ENCODE measurements around the gene LRIG3.
"Not testable (repeated sequence)": the region's sequence is repeated elsewhere in the genome, so short reads cannot be mapped to it uniquely, and the experiment has no call there.

GRCh38 chr12:58857206-58857605, 63.1 kb downstream of the LRIG3 start:
- not testable (repeated sequence) for TF ChIP-seq CTCF (IDR thresholded peaks at IDR 0.05; ENCODE audit: extremely low read depth in 1 of 2, insufficient read depth in 1 of 2, low read depth in 1 of 2, low read length in 2 of 2); EZH2 (IDR thresholded peaks at IDR 0.05; ENCODE audit: borderline replicate concordance, low read depth, low read length, severe bottlenecking); POLR2A (IDR thresholded peaks at IDR 0.05; ENCODE audit: low read depth, low read length); FOS (IDR thresholded peaks at IDR 0.05; ENCODE audit: borderline replicate concordance, insufficient read depth, low read length)

Measured in endothelial cell of umbilical vein (primary cell).